Fibroblast of lung (primary cell): ENCODE measurements around the gene NEGR1. TPM values are rescaled to one million over a fixed set of nuclear protein-coding genes. Genes with fewer than 3 reads are reported as not detected.

ENCODE experiments used
- DNase-seq, 2 donors: peaks; one replicate each; pipeline versions ENCODE4 v3.0.0 to v3.0.0-alpha.2; 2010; ENCODE audit warnings: low read depth in 2 of 2
- H2AFZ ChIP-seq: 2 replicates; pipeline ENCODE4 v1.5.1; 2012; ENCODE audit warnings: low read length, control low read depth, inconsistent platforms
- H3K27ac ChIP-seq: 2 replicates; pipeline ENCODE4 v1.5.1; 2011; ENCODE audit warnings: low read length, control low read depth; ENCODE audit not compliant: insufficient read depth
- H3K27me3 ChIP-seq: 2 replicates; pipeline ENCODE4 v1.5.1; 2011; ENCODE audit warnings: mild to moderate bottlenecking, low read length; ENCODE audit not compliant: control insufficient read depth, insufficient read depth
- H3K36me3 ChIP-seq: 2 replicates; pipeline ENCODE4 v1.5.1; 2011; ENCODE audit warnings: low read length; ENCODE audit not compliant: control insufficient read depth, insufficient read depth
- H3K4me1 ChIP-seq: 2 replicates; pipeline ENCODE4 v1.5.1; 2011; ENCODE audit warnings: low read length; ENCODE audit not compliant: control insufficient read depth, insufficient read depth; ENCODE audit errors: extremely low read depth
- H3K4me2 ChIP-seq: 2 replicates; pipeline ENCODE4 v1.5.1; 2011; ENCODE audit warnings: low read length, control low read depth; ENCODE audit not compliant: insufficient read depth; ENCODE audit errors: extremely low read depth
- H3K4me3 ChIP-seq, 4 experiments: fragments of 200-600 bp in 1 of 4; sonication (generic) in 1 of 4; replicated peaks in 1 of 4; 2 replicates each; pipeline ENCODE4 v1.5.1; 2011 to 2016; ENCODE audit warnings: low read length in 4 of 4, low read depth in 3 of 4, mild to moderate bottlenecking in 3 of 4, control low read depth in 2 of 4, inconsistent platforms in 1 of 4, mixed read lengths in 1 of 4; ENCODE audit not compliant: insufficient read depth in 1 of 4; ENCODE audit errors: control extremely low read depth in 1 of 4
- H3K79me2 ChIP-seq: 2 replicates; pipeline ENCODE4 v1.5.1; 2012; ENCODE audit warnings: mild to moderate bottlenecking, low read length, inconsistent platforms; ENCODE audit not compliant: control insufficient read depth, insufficient read depth
- H3K9ac ChIP-seq: 2 replicates; pipeline ENCODE4 v1.5.1; 2011; ENCODE audit warnings: mild to moderate bottlenecking, low read length, control low read depth; ENCODE audit not compliant: insufficient read depth
- H3K9me3 ChIP-seq: 2 replicates; pipeline ENCODE4 v1.5.1; 2012; ENCODE audit warnings: low read depth, low read length; ENCODE audit not compliant: control insufficient read depth, insufficient read depth
- H4K20me1 ChIP-seq: 2 replicates; pipeline ENCODE4 v1.5.1; 2011; ENCODE audit warnings: low read length; ENCODE audit not compliant: control insufficient read depth, insufficient read depth; ENCODE audit errors: extremely low read depth
- EZH2 ChIP-seq: IDR thresholded peaks from 2 replicates; pipeline ENCODE4 v1.5.1; 2012; ENCODE audit warnings: low read length, control low read depth, mild to moderate bottlenecking; ENCODE audit errors: missing control alignments
- polyA plus RNA-seq, 2 donors: library from polyadenylated mRNA; depleted of rRNA in 1 of 2; stranded (reverse) in 1 of 2; unstranded in 1 of 2; fragments of >200 nt; gene quantifications; 2 replicates each; pipeline ENCODE4 v1.2.1, GENCODE V29; 2011 to 2012; ENCODE audit warnings: missing spikeins in 1 of 2
- total RNA-seq: library from RNA; depleted of rRNA; stranded (reverse); fragments of >200 nt; gene quantifications from 2 replicates; pipeline ENCODE4 v1.2.1, GENCODE V29; 2014
- TF ChIP-seq, protein P1 (sequence below), 2 donors: IDR thresholded peaks in 1 of 2; conservative IDR thresholded peaks in 1 of 2; 1 replicate in 1 of 2; 2 replicates in 1 of 2; pipeline ENCODE4 v1.5.1; 2011 to 2012; ENCODE audit warnings: low read length in 2 of 2, control low read depth in 1 of 2, inconsistent platforms in 1 of 2, low read depth in 1 of 2, mild to moderate bottlenecking in 1 of 2

Gene NEGR1
- total and polyA plus RNA-seq, 2 donors (not counting 1 experiment from before 2014, with no cell fraction given), result 3.1 to 9.4 TPM

DNA sequence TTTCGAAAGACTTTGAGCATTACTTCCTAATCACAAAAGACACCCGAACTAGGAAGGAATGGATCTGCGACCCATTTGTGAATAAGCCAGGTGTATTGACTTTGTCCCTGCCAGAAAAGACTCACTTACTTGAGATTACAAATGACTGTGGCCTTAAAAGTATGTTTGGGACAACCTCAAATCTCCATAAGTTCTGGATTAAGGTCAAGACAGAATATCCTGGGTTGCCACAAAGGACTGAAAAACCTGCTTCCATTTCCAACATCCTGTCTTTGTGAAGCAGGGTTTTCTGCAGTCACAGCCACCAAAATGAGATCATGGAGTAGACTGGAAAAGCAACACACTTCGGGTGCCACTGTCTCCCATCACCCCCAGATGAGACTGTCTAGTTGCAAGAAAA is 664.1 kb downstream of the NEGR1 start:
- no peak for TF ChIP-seq EZH2
- TF ChIP-seq, protein P1, sequence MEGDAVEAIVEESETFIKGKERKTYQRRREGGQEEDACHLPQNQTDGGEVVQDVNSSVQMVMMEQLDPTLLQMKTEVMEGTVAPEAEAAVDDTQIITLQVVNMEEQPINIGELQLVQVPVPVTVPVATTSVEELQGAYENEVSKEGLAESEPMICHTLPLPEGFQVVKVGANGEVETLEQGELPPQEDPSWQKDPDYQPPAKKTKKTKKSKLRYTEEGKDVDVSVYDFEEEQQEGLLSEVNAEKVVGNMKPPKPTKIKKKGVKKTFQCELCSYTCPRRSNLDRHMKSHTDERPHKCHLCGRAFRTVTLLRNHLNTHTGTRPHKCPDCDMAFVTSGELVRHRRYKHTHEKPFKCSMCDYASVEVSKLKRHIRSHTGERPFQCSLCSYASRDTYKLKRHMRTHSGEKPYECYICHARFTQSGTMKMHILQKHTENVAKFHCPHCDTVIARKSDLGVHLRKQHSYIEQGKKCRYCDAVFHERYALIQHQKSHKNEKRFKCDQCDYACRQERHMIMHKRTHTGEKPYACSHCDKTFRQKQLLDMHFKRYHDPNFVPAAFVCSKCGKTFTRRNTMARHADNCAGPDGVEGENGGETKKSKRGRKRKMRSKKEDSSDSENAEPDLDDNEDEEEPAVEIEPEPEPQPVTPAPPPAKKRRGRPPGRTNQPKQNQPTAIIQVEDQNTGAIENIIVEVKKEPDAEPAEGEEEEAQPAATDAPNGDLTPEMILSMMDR (conservative IDR thresholded peaks at IDR 0.05 in 1 of 2, IDR thresholded peaks at IDR 0.05 in 1 of 2; ENCODE audit: low read depth in 1 of 2, low read length in 2 of 2), result no peak
- Histone ChIP-seq H3K36me3 (no peaks in the 10 kb centered on the region), H3K79me2 (no peaks in the 10 kb centered on the region), H4K20me1 (peaks cover 2% of the 10 kb centered on the region), H3K27ac (no peak overlapping the region), H2AFZ (no peak overlapping the region), H3K9ac (no peak overlapping the region), H3K4me1 (peaks cover 2% of the 10 kb centered on the region), H3K4me2 (no peak overlapping the region), H3K4me3 (no peak overlapping the region), H3K27me3 (no peaks in the 10 kb centered on the region), H3K9me3 (no peaks in the 10 kb centered on the region)
- DNase-seq, result peak in 1 of 2 donors; percentile 17

DNA sequence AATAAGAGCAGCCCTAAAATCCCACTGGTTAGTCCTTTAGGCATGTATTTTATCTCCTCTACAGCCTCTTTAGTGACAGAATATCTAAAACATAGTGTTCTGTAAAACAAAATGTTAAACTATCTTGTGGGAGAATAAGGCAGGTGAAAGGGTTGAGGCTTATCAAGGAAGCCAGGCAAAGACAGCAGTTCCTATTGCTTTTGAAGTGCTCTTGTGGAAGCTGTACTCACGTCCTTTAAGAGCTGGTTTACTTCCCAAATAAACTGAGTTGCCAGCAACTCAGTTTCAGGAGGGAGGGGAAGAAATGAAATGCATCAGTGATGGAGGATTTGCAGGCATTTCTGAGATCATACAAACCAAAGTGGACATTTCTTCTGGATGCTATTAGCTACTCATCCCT is 671.9 kb downstream of the NEGR1 start:
- H3K4me3 ChIP-seq, result no peak overlapping the region
- DNase-seq, result no peak
- no peaks in the 10 kb centered on the region for H3K79me2 ChIP-seq
- no peaks in the 10 kb centered on the region for H4K20me1 ChIP-seq
- H3K27me3 ChIP-seq, result no peaks in the 10 kb centered on the region
- TF ChIP-seq EZH2, result no peak
- TF ChIP-seq, protein P1 (conservative IDR thresholded peaks at IDR 0.05 in 1 of 2, IDR thresholded peaks at IDR 0.05 in 1 of 2; ENCODE audit: low read depth in 1 of 2, low read length in 2 of 2), result no peak
- H3K4me1 ChIP-seq, result no peaks in the 10 kb centered on the region
- H3K27ac ChIP-seq, result no peak overlapping the region
- no peaks in the 10 kb centered on the region for H3K9me3 ChIP-seq
- no peak overlapping the region for H3K4me2 ChIP-seq
- H3K9ac ChIP-seq, result no peak overlapping the region
- no peak overlapping the region for H2AFZ ChIP-seq
- H3K36me3 ChIP-seq, result no peaks in the 10 kb centered on the region

DNA sequence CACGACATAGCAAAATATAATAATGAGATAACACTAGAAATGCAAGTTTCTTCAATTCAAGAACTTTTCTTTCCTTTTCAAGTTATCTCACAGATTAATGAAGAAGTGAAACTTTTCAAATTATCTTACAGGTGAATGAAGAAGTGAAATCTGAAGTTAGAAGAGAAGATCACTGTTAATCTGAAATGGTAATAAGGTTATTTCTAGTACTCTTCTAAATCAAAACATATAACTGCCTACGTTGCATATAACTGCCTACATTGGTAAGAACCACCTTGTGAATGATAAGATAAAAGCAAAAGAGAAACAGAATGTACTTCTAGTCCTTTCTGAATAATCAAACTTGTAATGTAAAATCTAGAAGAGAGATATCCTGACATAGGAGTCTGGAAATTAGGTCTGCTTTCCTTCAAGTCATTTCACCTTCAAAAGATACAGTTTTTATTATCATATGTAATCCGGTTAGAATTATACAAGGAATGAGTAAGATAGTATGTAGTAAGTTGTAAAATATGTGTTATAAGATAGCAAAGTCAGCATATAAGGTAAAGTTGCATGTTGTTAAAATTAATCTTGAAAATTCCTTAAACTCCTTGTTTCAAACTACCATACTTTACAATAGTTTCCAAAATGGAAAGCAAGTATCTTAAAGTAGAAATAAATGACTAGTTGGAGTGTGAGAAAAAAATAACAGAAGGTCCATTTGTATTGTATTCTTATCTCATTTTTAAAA is 679.1 kb downstream of the NEGR1 start:
- no peak for TF ChIP-seq EZH2
- TF ChIP-seq, protein P1 (conservative IDR thresholded peaks at IDR 0.05 in 1 of 2, IDR thresholded peaks at IDR 0.05 in 1 of 2; ENCODE audit: low read depth in 1 of 2, low read length in 2 of 2), result no peak
- Histone ChIP-seq H3K4me2 (no peak overlapping the region), H3K27me3 (no peaks in the 10 kb centered on the region), H3K27ac (no peak overlapping the region), H4K20me1 (no peaks in the 10 kb centered on the region), H3K4me1 (no peaks in the 10 kb centered on the region), H3K9ac (no peak overlapping the region), H2AFZ (no peak overlapping the region), H3K79me2 (no peaks in the 10 kb centered on the region), H3K36me3 (no peaks in the 10 kb centered on the region), H3K9me3 (no peaks in the 10 kb centered on the region), H3K4me3 (no peak overlapping the region)
- DNase-seq, result no peak
